HG03064 (cell line): ENCODE results near the gene INTS13.
"Not testable (repeated sequence)": the region's sequence is repeated elsewhere in the genome, so short reads cannot be mapped to it uniquely, and the experiment has no call there.

Experiments
- ATAC-seq: cut with Tn5 transposase; IDR thresholded peaks from one replicate; pipeline ENCODE4 v1.9.1; 2021; ENCODE audit warnings: low read depth; ENCODE audit not compliant: unreplicated experiment

INTS13 gene

DNA sequence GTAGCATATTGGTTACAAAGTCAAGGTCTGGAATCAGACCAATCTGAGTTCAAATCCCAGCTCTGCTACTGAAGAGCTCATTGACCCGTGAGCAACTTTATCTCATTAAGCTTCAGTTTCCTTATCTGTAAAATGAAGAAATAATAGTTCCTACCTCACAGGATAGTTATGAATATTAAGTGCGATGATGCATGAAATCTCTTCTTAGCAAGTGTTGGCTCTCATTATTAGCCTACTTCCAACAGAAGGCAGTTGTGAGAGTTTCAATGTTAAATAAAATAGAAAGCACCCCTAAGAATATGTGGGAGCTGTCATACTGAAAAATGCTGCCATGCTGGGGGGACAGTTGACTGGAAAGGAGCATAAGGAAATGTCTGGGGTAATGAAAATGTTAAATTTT lies 65.8 kb downstream of the INTS13 start:
- ATAC-seq = no peak

DNA sequence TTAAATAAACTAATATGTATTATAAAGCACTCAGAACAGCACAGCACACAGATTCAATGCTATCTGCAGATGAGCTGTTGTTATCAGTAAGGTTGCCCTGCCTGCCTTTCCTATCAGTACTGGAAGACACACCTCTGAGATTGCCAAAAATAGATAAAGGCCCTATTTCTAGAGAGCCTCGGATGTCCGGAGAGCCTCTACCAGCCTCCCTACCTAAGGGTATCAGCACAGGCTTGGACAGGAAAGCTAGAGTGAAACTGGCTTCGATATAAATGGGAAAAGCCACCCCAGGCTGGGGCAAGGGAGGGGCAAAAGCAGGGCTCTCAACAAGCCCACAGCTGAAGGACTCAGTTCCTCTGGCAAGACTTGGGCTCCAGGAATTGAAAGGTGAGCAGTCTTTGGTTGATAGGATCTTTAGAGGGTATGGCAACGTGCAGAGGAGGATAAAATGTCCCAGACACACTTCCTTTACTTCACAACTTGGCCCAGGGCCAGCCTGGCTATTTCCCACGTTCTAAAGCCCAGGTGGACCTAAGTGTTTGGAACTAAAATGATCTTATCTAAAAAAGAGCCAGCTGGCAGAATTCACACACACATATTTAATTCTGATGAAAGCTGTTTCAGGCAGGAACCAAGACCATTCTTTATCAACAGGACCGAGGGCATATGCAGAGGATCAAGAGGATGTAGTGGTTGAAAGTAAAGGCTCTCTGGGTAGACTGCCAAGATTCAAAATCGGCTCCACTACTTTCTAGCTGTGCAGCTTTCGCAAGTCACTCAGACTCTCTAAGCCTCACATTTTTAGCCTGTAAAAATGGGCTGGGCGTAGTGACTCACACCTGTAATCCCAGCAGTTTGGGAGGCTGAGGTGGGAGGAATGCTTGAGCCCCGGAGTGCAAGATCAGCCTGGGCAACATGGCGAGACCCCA lies 67.0 kb downstream of the INTS13 start:
- no peak for ATAC-seq

DNA sequence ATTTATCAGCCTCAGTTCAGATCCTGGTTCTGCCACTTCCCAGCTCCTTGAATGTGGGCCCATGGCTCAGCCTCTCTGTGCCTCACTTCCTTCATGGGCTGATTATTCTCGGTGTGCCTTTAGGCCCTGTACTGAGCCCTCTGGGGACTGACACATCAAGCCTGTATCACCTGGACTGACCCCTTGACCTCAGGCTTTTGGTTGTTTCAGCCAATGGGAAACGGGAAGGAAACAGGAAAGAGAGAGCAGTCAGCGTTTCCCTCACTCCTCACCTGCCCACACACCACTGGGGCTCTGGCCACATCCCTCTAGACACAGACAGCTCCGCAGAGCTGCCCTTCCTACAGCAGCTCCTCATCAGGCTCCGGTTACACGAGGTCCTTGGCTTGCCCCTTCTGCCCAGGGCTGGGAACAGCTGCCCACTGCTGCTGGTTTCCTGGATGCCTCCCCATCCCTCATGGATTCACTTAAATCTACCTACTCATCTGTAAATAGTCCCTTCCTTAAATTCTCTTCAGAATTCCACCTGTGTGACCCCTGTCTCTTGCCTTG lies 67.8 kb downstream of the INTS13 start:
- no peak for ATAC-seq

- no peak for ATAC-seq
These were observed 68.7 kb downstream of the INTS13 start for GRCh38 chr12:26869104-26869494.

GRCh38 chr12:26868447-26869103 lies 69.2 kb downstream of the INTS13 start:
- ATAC-seq = no peak

GRCh38 chr12:26867080-26867479 lies 70.7 kb downstream of the INTS13 start:
- ATAC-seq = peak; percentile 61

DNA sequence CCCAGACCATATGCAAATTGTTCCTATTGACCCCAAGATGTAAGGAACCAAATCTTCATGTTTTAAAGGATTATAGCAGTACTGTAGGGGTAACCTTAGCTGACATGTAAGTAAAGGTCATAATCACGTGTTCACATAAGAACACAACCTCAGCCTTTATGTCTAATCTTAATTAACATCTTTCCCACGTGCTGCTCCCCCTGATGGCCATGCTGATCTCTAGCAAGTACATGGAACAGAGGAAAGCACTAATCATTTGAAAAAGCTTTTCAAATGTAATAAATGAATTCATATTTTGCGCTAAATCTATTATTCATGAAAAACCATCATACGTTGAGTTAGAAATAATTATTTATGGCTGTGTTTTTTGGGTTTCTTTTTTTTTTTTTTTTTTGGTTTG lies 74.3 kb downstream of the INTS13 start:
- ATAC-seq = no peak

GRCh38 chr12:26862787-26863186 lies 75.0 kb downstream of the INTS13 start:
- ATAC-seq = not testable (repeated sequence)

DNA sequence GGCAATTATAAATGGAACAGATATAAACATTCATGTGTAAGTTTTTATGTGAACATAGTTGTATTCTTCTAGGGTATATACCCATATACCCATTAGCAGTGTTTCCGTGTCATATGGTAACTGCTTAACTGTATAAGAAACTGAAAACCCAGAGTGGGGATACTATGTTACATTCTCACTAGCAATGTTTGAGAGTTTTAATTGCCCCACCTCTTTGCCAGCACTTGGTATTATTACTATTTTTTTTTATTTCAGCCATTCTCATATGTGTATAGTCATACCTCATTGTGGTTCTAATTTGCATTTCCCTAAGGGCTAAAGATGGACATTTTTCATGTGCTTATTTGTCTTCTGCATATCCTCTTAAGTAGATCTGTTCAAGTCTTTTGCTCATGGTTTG lies 76.1 kb downstream of the INTS13 start:
- no peak for ATAC-seq

GRCh38 chr12:26857465-26858176 lies 80.2 kb downstream of the INTS13 start:
- ATAC-seq = no peak

- no peak for ATAC-seq
These were observed 82.4 kb downstream of the INTS13 start for GRCh38 chr12:26855337-26855736.
